Measurements from ENCODE around the gene PRDM16. TPM values are rescaled to one million over a fixed set of nuclear protein-coding genes. Genes with fewer than 3 reads are reported as not detected.

PRDM16 gene
- total RNA-seq, 1 donor from 2014 or later: 84.2 TPM

DNA sequence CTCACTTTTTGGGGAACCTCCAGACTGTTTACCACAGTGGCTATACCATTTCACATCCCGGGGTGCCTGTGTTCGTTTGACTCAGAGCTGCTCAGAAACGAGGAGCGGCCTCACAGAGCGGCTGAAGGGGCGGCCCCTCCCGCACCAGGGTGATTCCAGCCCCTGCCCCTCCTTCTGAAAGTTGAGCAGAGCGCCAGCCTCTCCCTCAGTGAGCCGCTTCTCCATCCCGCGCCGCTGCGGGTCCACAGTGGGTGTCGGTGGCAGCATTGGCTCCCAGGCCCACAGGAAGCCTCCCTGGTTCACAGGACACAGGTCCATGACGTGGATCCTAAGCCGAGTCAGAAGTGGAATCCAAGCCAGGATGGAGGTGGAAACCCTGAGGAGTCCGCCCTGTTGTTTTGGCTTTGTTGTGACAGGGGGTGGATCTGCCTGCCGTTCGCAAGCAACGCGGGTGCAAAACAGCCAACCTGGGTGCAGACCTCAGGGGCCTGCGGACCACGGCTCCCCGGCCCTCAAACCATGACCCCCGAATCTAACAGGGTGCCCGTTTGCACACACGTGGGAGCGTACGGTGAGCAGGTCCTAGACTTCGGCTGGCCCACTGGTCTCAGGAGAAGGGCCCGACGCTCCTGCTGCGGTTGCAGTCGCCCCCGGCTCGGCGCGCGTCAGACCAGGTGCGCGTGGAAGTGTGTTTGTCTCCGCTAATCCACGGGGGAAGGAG, 198.7 kb downstream of the PRDM16 start:
- Histone ChIP-seq H3K36me3 (no peaks in the 10 kb centered on the region), H3K9me3 (no peaks in the 10 kb centered on the region), H3K27me3 (no peaks in the 10 kb centered on the region), H3K4me3 (no peak overlapping the region), H3K4me1 (peaks cover 10 to 23% of the 10 kb centered on the region in 2 donors), H3K27ac (no peak overlapping the region)
- intact Hi-C loops (cut with DNase I): no loop called here
- DNase-seq (ENCODE audit: low spot score in 2 of 2): no peak
- no peak for TF ChIP-seq CTCF (IDR thresholded peaks at IDR 0.05)

DNA sequence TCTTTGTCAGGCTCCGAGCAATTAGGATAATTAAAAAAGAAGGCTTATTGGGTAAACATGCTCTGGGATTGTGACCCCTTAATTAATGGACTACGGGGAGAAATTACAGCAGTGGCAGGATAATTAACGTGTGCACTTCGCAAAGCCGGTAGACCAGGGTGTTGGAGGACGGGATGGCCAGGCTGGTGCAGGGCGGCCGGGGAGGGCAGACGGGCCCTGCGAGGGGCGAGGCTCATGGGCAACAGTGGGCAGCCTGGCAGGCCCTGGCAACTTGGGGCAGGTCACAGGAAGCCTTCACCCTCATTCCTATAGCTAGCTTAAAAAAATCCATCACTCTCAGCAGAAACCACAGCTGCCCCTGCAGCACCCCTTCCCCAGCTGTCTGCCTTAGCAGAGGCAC, 199.3 kb downstream of the PRDM16 start:
- H3K27ac ChIP-seq: peak overlapping the region in 1 of 2 donors; percentile 19
- H3K4me3 ChIP-seq: no peak overlapping the region
- H3K27me3 ChIP-seq: no peaks in the 10 kb centered on the region
- no peaks in the 10 kb centered on the region for H3K9me3 ChIP-seq
- no peaks in the 10 kb centered on the region for H3K36me3 ChIP-seq
- no peak for TF ChIP-seq CTCF (IDR thresholded peaks at IDR 0.05)
- DNase-seq (ENCODE audit: low spot score in 2 of 2): no peak
- peaks cover 4 to 18% of the 10 kb centered on the region in 2 donors for H3K4me1 ChIP-seq
- intact Hi-C loops (cut with DNase I): no loop called here

GRCh38 chr1:3270403-3271245, 201.6 kb downstream of the PRDM16 start:
- peak overlapping the region; percentile 45 to 63 for H3K27ac ChIP-seq
- no peak overlapping the region for H3K4me3 ChIP-seq
- DNase-seq (ENCODE audit: low spot score in 2 of 2): no peak
- no peaks in the 10 kb centered on the region for H3K36me3 ChIP-seq
- peaks cover 7 to 18% of the 10 kb centered on the region in 2 donors for H3K4me1 ChIP-seq
- intact Hi-C loops (cut with DNase I): no loop called here
- H3K27me3 ChIP-seq: no peaks in the 10 kb centered on the region
- H3K9me3 ChIP-seq: no peaks in the 10 kb centered on the region
- no peak for TF ChIP-seq CTCF (IDR thresholded peaks at IDR 0.05)

DNA sequence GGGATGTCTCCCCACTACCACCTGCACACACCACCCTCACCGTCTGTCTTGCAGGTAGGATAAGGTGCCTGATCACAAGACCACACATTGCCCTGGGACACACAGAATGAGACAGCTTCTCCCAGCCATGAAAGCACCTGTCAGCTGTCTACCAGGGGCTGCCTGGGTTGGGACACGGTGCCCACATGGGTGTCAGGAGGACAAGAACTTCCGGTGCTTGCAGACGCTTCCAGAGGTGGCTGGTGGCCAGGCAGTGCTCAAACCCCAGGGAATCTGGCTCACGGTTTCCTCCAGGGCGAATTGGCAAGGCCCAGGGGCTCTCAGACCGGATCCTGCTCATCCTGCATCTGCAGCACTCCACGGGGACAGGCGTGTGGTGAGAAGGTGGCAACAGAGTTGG, 202.9 kb downstream of the PRDM16 start:
- no peaks in the 10 kb centered on the region for H3K27me3 ChIP-seq
- no peak overlapping the region for H3K4me3 ChIP-seq
- peaks cover 12 to 29% of the 10 kb centered on the region in 2 donors for H3K4me1 ChIP-seq
- intact Hi-C loops (cut with DNase I): no loop called here
- H3K9me3 ChIP-seq: no peaks in the 10 kb centered on the region
- peak overlapping the region; percentile 45 to 63 for H3K27ac ChIP-seq
- no peaks in the 10 kb centered on the region for H3K36me3 ChIP-seq
- TF ChIP-seq CTCF (IDR thresholded peaks at IDR 0.05): no peak
- no peak for DNase-seq (ENCODE audit: low spot score in 2 of 2)

- no peaks in the 10 kb centered on the region for H3K9me3 ChIP-seq
- no peaks in the 10 kb centered on the region for H3K27me3 ChIP-seq
- intact Hi-C loops (cut with DNase I): no loop called here
- DNase-seq (ENCODE audit: low spot score in 2 of 2): no peak
- no peak for TF ChIP-seq CTCF (IDR thresholded peaks at IDR 0.05)
- H3K4me1 ChIP-seq: peaks cover 12 to 29% of the 10 kb centered on the region in 2 donors
- no peaks in the 10 kb centered on the region for H3K36me3 ChIP-seq
- H3K27ac ChIP-seq: no peak overlapping the region
- no peak overlapping the region for H3K4me3 ChIP-seq
Measured at GRCh38 chr1:3272321-3273045, 203.5 kb downstream of the PRDM16 start.

Measured in ascending aorta (tissue), 2 donors.